ENCODE measurements around the gene MGAT3.
"Not testable (repeated sequence)": the region's sequence is repeated elsewhere in the genome, so short reads cannot be mapped to it uniquely, and the experiment has no call there.

The MGAT3 gene

DNA sequence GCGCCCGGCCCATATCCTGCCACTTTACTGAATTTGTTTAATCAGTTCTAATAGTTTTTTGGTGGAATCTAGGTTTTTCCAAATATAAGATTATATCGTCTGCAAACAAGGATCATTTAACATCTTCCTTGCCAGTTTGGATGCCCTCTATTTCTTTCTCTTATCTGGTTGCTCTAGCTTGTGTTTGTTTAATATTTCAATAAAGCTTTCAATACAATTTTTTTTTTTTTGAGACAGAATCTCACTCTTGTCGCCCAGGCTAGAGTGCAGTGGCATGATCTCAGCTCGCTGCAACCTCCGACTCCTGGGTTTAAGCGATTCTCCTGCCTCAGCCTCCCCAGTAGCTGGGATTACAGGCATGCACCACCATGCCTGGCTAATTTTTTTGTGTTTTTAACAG is 43.6 kb upstream of the MGAT3 start:
- DNase-seq; H3K4me3 ChIP-seq (ENCODE audit: control insufficient read depth in 1 of 7, extremely low read depth in 1 of 7, insufficient read depth in 4 of 7, low read depth in 2 of 7, low read length in 6 of 7); H3K27ac ChIP-seq (ENCODE audit: insufficient read depth in 1 of 2, low read depth in 1 of 2, low read length in 2 of 2, poor library complexity in 1 of 2, severe bottlenecking in 2 of 2); H3K9me3 ChIP-seq (ENCODE audit: control extremely low read depth in 1 of 5, control insufficient read depth in 4 of 5, insufficient read depth in 2 of 5, low read depth in 1 of 5, low read length in 4 of 5); H3K27me3 ChIP-seq (replicated peaks in 2 of 5; ENCODE audit: control insufficient read depth in 4 of 5, insufficient read depth in 5 of 5, low read length in 4 of 5): not testable (repeated sequence)
- Histone ChIP-seq H3K4me1 (ENCODE audit: control extremely low read depth in 1 of 4, control insufficient read depth in 4 of 4, insufficient read depth in 4 of 4, low read length in 3 of 4) (peaks cover 6 to 52% (median 24%) of the 10 kb centered on the region in 4 experiments), H3K36me3 (ENCODE audit: control insufficient read depth in 4 of 4, insufficient read depth in 4 of 4, low read length in 3 of 4) (peaks cover 15 to 40% (median 25%) of the 10 kb centered on the region in 4 experiments)
- WGBS (ENCODE audit: insufficient coverage): 100% methylated on average over 5 of the region's 7 CpGs
- ChIA-PET POLR2A (interaction anchor here (1.3 kb wide), 1 partner anchor 14 kb away, joined by 3 read pairs; the partner anchor contains the start of gene TAB1), CTCF (interaction anchor here (0.6 to 1.6 kb wide), 4 partner anchors 15 to 103 kb away, joined by 3 to 4 read pairs (median 4); no protein-coding TSS in a partner anchor)

GRCh38 chr22:39414377-39414776 is 42.4 kb upstream of the MGAT3 start:
- POLR2A ChIA-PET: no interaction called here
- Histone ChIP-seq H3K9me3 (ENCODE audit: control extremely low read depth in 1 of 5, control insufficient read depth in 4 of 5, insufficient read depth in 2 of 5, low read depth in 1 of 5, low read length in 4 of 5) (no peaks in the 10 kb centered on the region), H3K27ac (ENCODE audit: insufficient read depth in 1 of 2, low read depth in 1 of 2, low read length in 2 of 2, poor library complexity in 1 of 2, severe bottlenecking in 2 of 2) (no peak overlapping the region), H3K4me1 (ENCODE audit: control extremely low read depth in 1 of 4, control insufficient read depth in 4 of 4, insufficient read depth in 4 of 4, low read length in 3 of 4) (peaks cover 6 to 52% (median 24%) of the 10 kb centered on the region in 4 experiments), H3K27me3 (replicated peaks in 2 of 5; ENCODE audit: control insufficient read depth in 4 of 5, insufficient read depth in 5 of 5, low read length in 4 of 5) (no peaks in the 10 kb centered on the region), H3K4me3 (ENCODE audit: control insufficient read depth in 1 of 7, extremely low read depth in 1 of 7, insufficient read depth in 4 of 7, low read depth in 2 of 7, low read length in 6 of 7) (no peak overlapping the region), H3K36me3 (ENCODE audit: control insufficient read depth in 4 of 4, insufficient read depth in 4 of 4, low read length in 3 of 4) (peaks cover 19 to 47% (median 35%) of the 10 kb centered on the region in 4 experiments)
- CTCF ChIA-PET: no interaction called here
- WGBS (ENCODE audit: insufficient coverage): 99% methylated on average over 6 of the region's 7 CpGs
- DNase-seq: no peak

- DNase-seq: no peak
- Histone ChIP-seq H3K27me3 (replicated peaks in 2 of 5; ENCODE audit: control insufficient read depth in 4 of 5, insufficient read depth in 5 of 5, low read length in 4 of 5) (no peaks in the 10 kb centered on the region), H3K27ac (ENCODE audit: insufficient read depth in 1 of 2, low read depth in 1 of 2, low read length in 2 of 2, poor library complexity in 1 of 2, severe bottlenecking in 2 of 2) (no peak overlapping the region), H3K4me1 (ENCODE audit: control extremely low read depth in 1 of 4, control insufficient read depth in 4 of 4, insufficient read depth in 4 of 4, low read length in 3 of 4) (peaks cover 6 to 48% (median 24%) of the 10 kb centered on the region in 4 experiments), H3K4me3 (ENCODE audit: control insufficient read depth in 1 of 7, extremely low read depth in 1 of 7, insufficient read depth in 4 of 7, low read depth in 2 of 7, low read length in 6 of 7) (no peak overlapping the region), H3K9me3 (ENCODE audit: control extremely low read depth in 1 of 5, control insufficient read depth in 4 of 5, insufficient read depth in 2 of 5, low read depth in 1 of 5, low read length in 4 of 5) (no peaks in the 10 kb centered on the region), H3K36me3 (ENCODE audit: control insufficient read depth in 4 of 4, insufficient read depth in 4 of 4, low read length in 3 of 4) (peaks cover 19 to 51% (median 37%) of the 10 kb centered on the region in 4 experiments)
- POLR2A ChIA-PET: no interaction called here
- WGBS (ENCODE audit: insufficient coverage): 97% methylated on average over 11 of the region's 11 CpGs
- CTCF ChIA-PET: no interaction called here
Observed at GRCh38 chr22:39414886-39415285, 41.9 kb upstream of the MGAT3 start.

DNA sequence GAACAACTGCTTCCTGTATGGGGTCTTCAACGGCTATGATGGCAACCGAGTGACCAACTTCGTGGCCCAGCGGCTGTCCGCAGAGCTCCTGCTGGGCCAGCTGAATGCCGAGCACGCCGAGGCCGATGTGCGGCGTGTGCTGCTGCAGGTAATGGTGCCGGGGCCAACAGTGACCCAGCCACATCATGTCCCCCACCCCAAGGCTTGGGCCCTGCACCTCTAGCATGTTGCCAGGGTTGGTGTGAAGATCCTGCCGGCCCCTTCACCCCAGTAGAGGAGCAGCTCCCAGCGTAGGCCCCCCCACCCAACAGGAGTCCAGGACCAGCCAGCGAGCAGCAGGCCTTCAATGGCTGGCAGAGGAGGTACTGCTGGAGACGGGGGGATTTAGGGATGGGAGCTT is 41.3 kb upstream of the MGAT3 start:
- POLR2A ChIA-PET: interaction anchor here (0.6 kb wide), 1 partner anchor 21 kb away, joined by 7 read pairs; no protein-coding TSS in a partner anchor
- Histone ChIP-seq H3K9me3 (ENCODE audit: control extremely low read depth in 1 of 5, control insufficient read depth in 4 of 5, insufficient read depth in 2 of 5, low read depth in 1 of 5, low read length in 4 of 5) (no peaks in the 10 kb centered on the region), H3K27me3 (replicated peaks in 2 of 5; ENCODE audit: control insufficient read depth in 4 of 5, insufficient read depth in 5 of 5, low read length in 4 of 5) (no peaks in the 10 kb centered on the region), H3K4me1 (ENCODE audit: control extremely low read depth in 1 of 4, control insufficient read depth in 4 of 4, insufficient read depth in 4 of 4, low read length in 3 of 4) (peaks cover 6 to 42% (median 23%) of the 10 kb centered on the region in 4 experiments), H3K4me3 (ENCODE audit: control insufficient read depth in 1 of 7, extremely low read depth in 1 of 7, insufficient read depth in 4 of 7, low read depth in 2 of 7, low read length in 6 of 7) (no peak overlapping the region), H3K36me3 (ENCODE audit: control insufficient read depth in 4 of 4, insufficient read depth in 4 of 4, low read length in 3 of 4) (peaks cover 19 to 57% (median 43%) of the 10 kb centered on the region in 4 experiments), H3K27ac (ENCODE audit: insufficient read depth in 1 of 2, low read depth in 1 of 2, low read length in 2 of 2, poor library complexity in 1 of 2, severe bottlenecking in 2 of 2) (no peak overlapping the region)
- CTCF ChIA-PET: interaction anchor here (1.1 kb wide), 1 partner anchor 21 kb away, joined by 5 read pairs; no protein-coding TSS in a partner anchor
- DNase-seq: no peak
- WGBS (ENCODE audit: insufficient coverage): 96% methylated on average over 15 of the region's 16 CpGs

- ChIA-PET CTCF (interaction anchor here (1.1 to 1.2 kb wide), 2 partner anchors 21 to 78 kb away, joined by 3 to 5 read pairs; no protein-coding TSS in a partner anchor), POLR2A (interaction anchor here (0.6 kb wide), 1 partner anchor 20 kb away, joined by 7 read pairs; no protein-coding TSS in a partner anchor)
- H3K9me3 ChIP-seq (ENCODE audit: control extremely low read depth in 1 of 5, control insufficient read depth in 4 of 5, insufficient read depth in 2 of 5, low read depth in 1 of 5, low read length in 4 of 5): no peaks in the 10 kb centered on the region
- H3K36me3 ChIP-seq (ENCODE audit: control insufficient read depth in 4 of 4, insufficient read depth in 4 of 4, low read length in 3 of 4): peaks cover 21 to 61% (median 48%) of the 10 kb centered on the region in 4 experiments
- H3K27ac ChIP-seq (ENCODE audit: insufficient read depth in 1 of 2, low read depth in 1 of 2, low read length in 2 of 2, poor library complexity in 1 of 2, severe bottlenecking in 2 of 2): no peak overlapping the region
- WGBS (ENCODE audit: insufficient coverage): 97% methylated on average over 6 of the region's 7 CpGs
- H3K27me3 ChIP-seq (replicated peaks in 2 of 5; ENCODE audit: control insufficient read depth in 4 of 5, insufficient read depth in 5 of 5, low read length in 4 of 5): no peaks in the 10 kb centered on the region
- DNase-seq: no peak
- H3K4me3 ChIP-seq (ENCODE audit: control insufficient read depth in 1 of 7, extremely low read depth in 1 of 7, insufficient read depth in 4 of 7, low read depth in 2 of 7, low read length in 6 of 7): no peak overlapping the region
- peaks cover 6 to 34% (median 21%) of the 10 kb centered on the region in 4 experiments for H3K4me1 ChIP-seq (ENCODE audit: control extremely low read depth in 1 of 4, control insufficient read depth in 4 of 4, insufficient read depth in 4 of 4, low read length in 3 of 4)
Observed at GRCh38 chr22:39416319-39416718, 40.5 kb upstream of the MGAT3 start.

DNA sequence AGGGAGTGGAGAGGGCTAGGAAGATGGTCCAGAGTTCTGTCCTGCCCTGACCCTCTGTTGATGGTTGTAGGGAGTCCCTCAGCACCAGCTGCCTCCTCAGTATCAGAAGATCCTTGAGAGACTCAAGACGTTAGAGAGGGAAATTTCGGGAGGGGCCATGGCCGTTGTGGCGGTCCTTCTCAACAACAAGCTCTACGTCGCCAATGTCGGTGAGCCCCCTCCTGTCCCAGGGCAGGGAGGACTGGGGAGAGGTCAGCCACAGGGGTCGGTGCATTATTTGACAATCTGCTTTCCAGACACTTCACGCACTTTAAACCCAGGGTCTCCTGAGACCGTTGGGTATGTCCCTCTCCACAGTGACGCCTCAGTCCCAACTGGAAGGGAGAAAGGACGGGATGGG is 39.2 kb upstream of the MGAT3 start:
- Histone ChIP-seq H3K36me3 (ENCODE audit: control insufficient read depth in 4 of 4, insufficient read depth in 4 of 4, low read length in 3 of 4) (peaks cover 23 to 74% (median 58%) of the 10 kb centered on the region in 4 experiments), H3K27me3 (replicated peaks in 2 of 5; ENCODE audit: control insufficient read depth in 4 of 5, insufficient read depth in 5 of 5, low read length in 4 of 5) (no peaks in the 10 kb centered on the region), H3K4me3 (ENCODE audit: control insufficient read depth in 1 of 7, extremely low read depth in 1 of 7, insufficient read depth in 4 of 7, low read depth in 2 of 7, low read length in 6 of 7) (no peak overlapping the region), H3K4me1 (ENCODE audit: control extremely low read depth in 1 of 4, control insufficient read depth in 4 of 4, insufficient read depth in 4 of 4, low read length in 3 of 4) (peaks cover 0 to 27% (median 12%) of the 10 kb centered on the region in 4 experiments), H3K27ac (ENCODE audit: insufficient read depth in 1 of 2, low read depth in 1 of 2, low read length in 2 of 2, poor library complexity in 1 of 2, severe bottlenecking in 2 of 2) (no peak overlapping the region), H3K9me3 (ENCODE audit: control extremely low read depth in 1 of 5, control insufficient read depth in 4 of 5, insufficient read depth in 2 of 5, low read depth in 1 of 5, low read length in 4 of 5) (no peaks in the 10 kb centered on the region)
- no peak for DNase-seq
- POLR2A ChIA-PET: no interaction called here
- CTCF ChIA-PET: interaction anchor here (1.0 kb wide), 1 partner anchor 94 kb away, joined by 3 read pairs; no protein-coding TSS in a partner anchor
- WGBS (ENCODE audit: insufficient coverage): 95% methylated on average over 11 of the region's 12 CpGs

- WGBS (ENCODE audit: insufficient coverage): 98% methylated on average over 8 of the region's 12 CpGs
- POLR2A ChIA-PET: interaction anchor here (0.6 kb wide), 1 partner anchor 75 kb away, joined by 3 read pairs; no protein-coding TSS in a partner anchor
- no peaks in the 10 kb centered on the region for H3K9me3 ChIP-seq (ENCODE audit: control extremely low read depth in 1 of 5, control insufficient read depth in 4 of 5, insufficient read depth in 2 of 5, low read depth in 1 of 5, low read length in 4 of 5)
- H3K4me3 ChIP-seq (ENCODE audit: control insufficient read depth in 1 of 7, extremely low read depth in 1 of 7, insufficient read depth in 4 of 7, low read depth in 2 of 7, low read length in 6 of 7): no peak overlapping the region
- H3K36me3 ChIP-seq (ENCODE audit: control insufficient read depth in 4 of 4, insufficient read depth in 4 of 4, low read length in 3 of 4): peaks cover 23 to 81% (median 60%) of the 10 kb centered on the region in 4 experiments
- DNase-seq: no peak
- H3K27me3 ChIP-seq (replicated peaks in 2 of 5; ENCODE audit: control insufficient read depth in 4 of 5, insufficient read depth in 5 of 5, low read length in 4 of 5): no peaks in the 10 kb centered on the region
- CTCF ChIA-PET: interaction anchor here (0.6 kb wide), 1 partner anchor 14 kb away, joined by 3 read pairs; no protein-coding TSS in a partner anchor
- peaks cover 0 to 19% (median 5%) of the 10 kb centered on the region in 4 experiments for H3K4me1 ChIP-seq (ENCODE audit: control extremely low read depth in 1 of 4, control insufficient read depth in 4 of 4, insufficient read depth in 4 of 4, low read length in 3 of 4)
- H3K27ac ChIP-seq (ENCODE audit: insufficient read depth in 1 of 2, low read depth in 1 of 2, low read length in 2 of 2, poor library complexity in 1 of 2, severe bottlenecking in 2 of 2): no peak overlapping the region
Observed at GRCh38 chr22:39418696-39419095, 38.1 kb upstream of the MGAT3 start.
